Measurements from ENCODE around the gene POMGNT1.

Gene POMGNT1

DNA sequence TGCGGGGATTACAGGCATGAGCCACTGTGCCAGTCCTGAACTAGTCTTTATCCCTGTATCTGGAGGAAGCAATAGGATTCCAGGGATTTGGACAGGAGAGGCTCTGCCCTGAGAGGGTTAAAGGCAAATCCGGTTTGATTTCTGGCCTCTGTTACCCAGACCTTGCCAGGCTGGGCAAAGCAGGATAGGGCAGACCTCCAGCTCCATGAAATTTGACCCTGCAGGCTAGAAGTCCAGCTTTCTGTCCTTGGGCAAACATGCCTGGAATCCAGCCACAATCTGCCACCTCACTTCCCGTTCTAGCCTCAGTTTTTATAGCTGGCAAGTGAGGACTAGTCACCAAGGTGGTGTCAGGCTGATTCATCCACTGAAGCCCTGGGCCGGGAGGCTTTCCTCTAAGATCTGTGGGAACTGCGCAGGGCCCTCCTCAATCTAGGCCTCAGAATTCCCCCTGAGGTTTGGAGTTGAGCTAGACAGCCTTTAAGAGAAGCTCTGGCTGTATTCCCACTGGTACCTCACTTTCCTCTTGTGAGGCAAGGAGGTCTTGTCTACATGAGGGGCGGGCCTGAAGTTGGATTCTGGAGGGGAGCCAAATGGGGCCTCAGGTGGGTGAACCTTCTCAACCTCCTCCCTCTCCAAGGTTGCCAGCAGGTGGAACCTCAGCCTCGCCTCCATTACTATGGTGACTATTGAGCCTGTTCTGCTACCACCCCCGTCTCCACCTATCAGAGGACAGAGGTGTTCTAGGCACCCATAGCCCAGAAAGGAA, 15.0 kb downstream of the POMGNT1 start:
- peak; percentile 68 for DNase-seq (ENCODE audit: low read depth, low spot score)

DNA sequence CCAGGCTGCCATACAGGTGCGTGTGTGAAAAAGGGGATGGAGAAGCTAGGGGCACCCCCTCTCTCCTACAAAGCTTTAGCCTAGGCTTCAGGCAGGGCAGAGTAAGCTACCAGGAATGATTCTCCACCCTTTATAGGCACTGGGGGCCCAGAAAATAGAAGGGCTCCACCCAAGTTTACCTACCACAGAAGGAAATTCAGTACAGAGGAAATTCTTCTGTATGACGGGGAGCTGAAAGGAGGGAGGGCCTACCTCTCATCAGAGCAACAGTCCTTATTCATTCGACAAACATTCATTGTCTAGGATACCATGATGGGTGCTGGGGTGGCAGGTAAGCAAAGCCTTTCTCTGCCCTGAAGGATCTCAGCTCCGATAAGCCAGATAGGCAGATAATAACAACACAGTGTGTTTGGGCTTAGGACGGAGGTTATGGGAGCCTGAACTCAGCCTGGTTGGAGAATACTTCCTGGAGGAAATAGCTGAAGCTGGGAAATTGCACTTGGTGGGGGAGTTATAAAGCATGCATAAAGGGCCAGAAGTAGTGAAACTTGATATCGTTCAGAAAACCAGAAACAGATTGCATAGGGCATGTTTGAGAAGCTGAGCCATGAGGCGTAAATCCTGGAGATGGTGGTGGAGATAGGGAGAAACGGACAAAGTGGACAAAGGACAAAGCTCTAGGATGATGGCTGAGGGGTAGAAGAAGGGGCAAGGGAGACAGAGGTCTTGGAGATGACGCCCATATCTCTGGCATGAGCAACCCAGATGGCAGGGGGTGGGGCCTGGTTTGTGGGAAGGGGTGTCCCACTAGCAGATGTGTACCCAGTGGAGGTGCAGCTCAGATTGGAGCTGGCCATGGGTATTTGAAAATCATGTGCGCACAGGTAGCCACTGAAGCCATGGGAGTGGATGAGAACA, 16.6 kb downstream of the POMGNT1 start:
- no peak for DNase-seq (ENCODE audit: low read depth, low spot score)

DNA sequence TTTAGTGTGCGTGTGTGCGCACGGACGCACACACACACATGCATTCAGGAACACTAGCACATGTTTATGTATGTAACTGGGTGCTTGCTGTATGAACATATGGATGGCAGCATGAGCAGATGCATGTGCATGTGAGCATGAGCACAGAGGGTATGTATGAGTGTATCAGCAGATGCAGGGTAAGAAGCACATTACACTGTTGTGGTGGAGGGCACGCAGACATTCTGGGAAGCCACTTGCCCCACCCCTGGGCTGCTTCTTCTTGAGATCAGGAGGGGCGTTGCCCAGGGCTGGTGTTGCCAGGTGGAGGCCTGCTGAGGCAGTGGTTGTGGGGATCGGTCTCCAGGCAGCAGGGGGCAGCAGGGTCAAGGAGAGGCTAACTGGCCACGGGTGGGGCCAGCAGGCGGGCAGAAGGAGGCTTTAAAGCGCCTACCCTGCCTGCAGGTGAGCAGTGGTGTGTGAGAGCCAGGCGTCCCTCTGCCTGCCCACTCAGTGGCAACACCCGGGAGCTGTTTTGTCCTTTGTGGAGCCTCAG, 18.1 kb downstream of the POMGNT1 start:
- DNase-seq (ENCODE audit: low read depth, low spot score) = no peak

DNA sequence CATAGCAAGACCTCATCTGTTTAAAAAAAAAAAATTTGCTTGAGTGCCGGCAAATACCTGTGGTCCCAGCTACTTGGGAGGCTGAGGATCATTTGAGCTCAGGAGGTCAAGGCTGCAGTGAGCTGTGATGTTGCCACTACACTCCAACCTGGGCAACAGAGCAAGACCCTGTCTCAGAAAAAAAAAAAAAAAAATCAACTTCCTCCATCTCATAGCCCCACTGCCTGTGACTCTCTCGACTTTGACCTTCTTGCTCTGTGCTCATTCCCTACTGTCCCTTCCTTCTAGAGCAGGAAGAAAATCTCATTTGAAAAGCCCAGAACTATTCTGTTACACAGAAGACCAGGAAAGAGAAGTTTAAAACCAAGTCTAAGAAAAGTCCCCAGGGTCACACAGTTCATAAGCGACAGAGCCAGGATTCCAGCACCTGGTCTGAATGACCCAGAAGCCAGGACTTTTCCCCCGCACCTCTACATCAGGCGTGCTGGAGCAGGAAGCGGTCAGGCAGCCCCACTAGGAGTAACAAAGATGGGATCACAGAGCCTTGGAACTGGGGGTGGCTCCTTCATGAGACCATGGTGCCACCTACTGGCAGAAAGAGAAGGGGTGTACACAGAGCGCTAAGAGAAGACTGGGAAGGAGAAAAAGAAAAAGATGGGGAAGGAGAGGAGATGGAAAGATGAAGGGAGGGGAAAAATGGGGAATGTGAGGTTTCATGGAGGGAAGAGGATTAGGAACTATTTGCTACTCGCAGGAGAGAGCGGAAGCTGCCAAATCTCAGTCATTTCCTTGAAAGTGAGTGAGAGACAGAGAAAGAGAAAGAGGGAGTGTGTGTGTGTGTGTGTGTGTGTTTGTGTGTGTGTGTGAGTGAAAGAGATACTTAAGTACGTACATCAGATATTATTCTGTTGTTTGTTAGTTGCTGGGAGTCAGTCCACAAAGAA, 18.8 kb downstream of the POMGNT1 start:
- DNase-seq (ENCODE audit: low read depth, low spot score) = peak; percentile 77

DNA sequence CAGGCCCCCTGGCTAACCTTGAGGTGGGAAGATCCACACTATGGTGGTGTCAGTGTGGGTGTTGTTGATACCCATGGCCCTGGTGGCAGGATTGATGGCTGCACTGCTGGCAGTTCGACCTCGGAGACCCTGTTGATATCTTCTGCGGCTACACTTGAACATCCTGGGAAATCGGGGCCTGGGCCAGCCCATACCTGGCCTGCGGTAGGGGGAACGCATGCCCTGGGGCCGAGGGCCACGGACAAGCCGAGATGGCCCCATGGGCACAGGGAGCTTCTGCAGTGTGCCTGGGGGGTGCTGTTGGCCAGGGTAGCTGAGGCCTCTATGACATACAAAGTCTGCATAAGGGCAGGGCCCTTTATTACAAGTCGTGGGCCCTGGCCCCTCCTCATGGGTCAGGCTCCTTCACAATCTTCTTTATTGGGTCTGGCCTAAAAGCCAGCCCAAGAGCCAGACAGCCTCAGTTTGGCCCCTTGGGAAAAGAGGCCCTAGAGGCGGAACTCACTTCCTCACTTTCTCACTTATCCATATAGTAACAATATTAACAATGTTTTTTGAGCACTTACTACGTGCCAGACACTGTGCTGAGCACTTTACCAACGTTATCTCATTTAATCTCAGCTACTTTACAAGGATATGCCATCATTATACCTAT, 21.9 kb downstream of the POMGNT1 start, which contains the start of gene P3R3URF:
Gene P3R3URF (minus strand): TSS at position 278 of the 655 bp plus-strand sequence. CDS start 17 bp downstream, at position 261.
- DNase-seq (ENCODE audit: low read depth, low spot score) = no peak

DNA sequence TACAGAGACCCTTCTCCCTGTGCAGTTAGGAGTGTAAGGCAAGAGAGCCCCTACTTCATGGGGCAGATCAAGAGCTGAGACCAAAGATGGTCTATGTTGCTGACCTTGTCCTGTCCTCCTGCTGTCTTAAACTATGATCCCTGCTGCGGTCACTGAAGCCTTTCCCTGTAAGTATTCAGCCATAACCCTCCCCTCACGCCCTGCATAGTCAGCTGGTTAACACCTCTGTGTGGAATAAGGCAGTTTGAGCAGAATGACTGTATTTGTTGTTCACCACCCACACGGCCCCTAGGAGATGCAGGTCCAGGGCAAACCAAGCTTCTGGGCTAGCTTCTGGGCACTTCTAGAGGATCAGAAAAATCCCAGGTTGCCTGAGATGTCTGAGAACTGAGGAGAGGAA, 23.0 kb downstream of the POMGNT1 start:
- no peak for DNase-seq (ENCODE audit: low read depth, low spot score)

DNA sequence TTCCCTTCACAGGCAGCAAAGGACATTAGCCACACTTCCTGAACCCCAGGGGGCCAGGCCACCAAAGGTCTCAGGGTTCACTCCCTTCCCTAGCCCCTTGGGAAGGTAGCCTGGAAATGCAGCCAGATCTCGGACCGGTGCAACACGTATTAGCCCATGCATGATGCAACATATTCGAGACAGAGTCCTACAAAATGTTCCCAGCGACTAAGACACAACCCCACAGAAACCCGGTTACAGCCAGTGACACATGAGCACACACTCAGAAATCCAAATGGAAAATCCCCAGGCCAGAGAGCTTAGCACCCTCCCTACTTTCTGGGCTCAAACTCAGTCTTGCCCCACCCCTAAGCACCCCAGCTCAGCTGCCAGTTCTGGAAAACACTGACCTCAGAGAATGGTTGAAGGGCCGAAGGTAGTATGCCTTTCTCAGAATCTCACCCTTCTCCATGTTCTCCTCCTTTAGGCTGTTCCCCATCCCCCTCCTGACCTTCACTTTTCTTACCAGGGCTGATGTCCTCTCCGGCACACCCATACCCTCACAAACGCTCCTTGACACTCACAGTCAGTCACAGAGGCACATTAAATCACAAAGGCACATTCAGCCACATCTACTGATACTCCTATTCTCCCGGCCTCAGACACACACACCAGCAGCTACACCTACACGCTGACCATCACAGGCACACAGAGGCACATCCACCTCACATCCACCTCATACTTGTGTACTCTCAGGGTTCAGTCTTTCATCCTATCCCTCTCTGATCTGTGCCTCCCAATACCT, 23.6 kb downstream of the POMGNT1 start, which contains the start of gene TSPAN1:
Gene TSPAN1 (plus strand): TSS at position 640 of the 784 bp plus-strand sequence. CDS start 6,021 bp downstream, outside the sequence.
- no peak for DNase-seq (ENCODE audit: low read depth, low spot score)

DNA sequence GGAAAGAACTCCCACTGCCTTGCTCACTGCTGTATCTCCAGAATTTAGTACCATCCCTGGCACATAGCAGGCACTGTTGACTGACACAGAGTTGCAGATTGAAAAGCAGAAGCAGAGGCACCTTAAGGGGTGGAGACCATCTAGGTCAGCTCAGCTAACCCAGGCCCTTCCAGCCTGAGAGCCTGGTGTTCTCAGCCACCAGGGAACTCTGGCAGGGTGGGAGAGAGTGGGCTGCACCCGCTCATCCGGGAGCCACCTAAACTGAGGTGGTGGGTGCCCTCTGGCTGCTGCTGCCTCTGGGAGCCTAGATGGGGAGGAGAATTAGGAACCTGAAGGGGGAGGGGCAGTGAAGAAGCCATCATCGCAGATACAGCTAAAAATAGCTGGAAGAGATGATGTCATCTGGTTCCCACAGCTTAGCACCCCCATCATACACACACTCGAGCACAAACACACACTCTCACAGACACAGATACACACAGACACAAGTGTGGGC, 24.8 kb downstream of the POMGNT1 start:
- no peak for DNase-seq (ENCODE audit: low read depth, low spot score)

DNA sequence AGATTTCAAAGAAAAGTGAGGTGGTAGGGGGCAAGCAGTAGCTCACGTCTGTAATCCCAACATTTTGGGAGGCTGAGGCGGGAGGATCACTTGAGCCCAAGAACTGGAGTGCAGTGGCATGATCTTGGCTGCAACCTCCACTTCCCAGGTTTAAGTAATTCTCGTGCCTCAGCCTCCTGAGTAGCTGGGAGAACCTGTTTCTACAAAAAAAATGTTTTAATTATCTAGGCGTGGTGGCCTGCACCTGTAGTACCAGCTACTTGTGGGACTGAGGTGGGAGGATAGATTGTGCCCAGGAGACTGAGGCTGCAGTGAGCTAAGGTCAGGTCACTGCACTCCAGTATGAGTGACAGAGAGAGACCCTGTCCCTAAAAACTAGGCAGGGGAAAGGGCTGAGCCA, 25.9 kb downstream of the POMGNT1 start:
- no peak for DNase-seq (ENCODE audit: low read depth, low spot score)

DNA sequence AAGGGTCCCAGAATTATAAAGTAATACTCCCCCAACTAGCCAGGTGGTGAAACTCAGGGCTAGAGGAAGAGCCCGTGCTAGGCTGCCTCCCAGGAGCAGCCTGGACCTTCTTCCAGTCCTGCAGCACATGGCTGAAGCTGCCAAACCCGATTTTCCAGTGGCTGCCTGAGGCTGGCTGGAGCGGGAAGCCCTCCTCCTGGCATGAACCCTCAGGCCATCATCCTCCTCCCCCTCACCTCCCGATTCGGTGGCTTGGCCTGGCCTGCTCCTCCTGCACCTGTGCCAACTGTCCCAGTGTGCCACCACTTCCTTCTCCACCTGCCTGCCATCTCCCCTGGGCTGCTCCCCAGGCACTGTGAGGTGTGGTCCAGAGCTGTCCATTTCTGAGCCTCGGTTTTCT, 26.4 kb downstream of the POMGNT1 start:
- no peak for DNase-seq (ENCODE audit: low read depth, low spot score)

DNA sequence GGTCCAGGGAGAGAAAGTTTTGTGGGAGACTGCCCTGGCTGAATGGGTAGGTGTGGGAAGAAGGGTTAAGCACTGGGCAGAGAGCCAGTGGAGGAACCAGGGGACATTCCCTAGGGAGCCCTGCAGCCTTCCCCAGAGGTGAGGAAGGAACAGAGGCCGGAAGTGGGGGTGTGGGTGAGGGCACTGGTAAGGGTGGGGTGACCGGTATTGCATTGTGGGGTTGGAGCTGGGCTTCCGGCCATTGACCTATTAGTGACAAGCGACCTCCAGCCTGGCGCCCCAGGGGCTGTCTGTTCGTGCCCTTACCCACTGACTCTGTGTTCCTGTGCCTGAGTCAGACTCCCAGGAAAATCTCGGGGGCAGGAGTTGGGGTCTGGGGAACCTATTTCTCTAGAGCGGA, 26.9 kb downstream of the POMGNT1 start:
- no peak for DNase-seq (ENCODE audit: low read depth, low spot score)

DNA sequence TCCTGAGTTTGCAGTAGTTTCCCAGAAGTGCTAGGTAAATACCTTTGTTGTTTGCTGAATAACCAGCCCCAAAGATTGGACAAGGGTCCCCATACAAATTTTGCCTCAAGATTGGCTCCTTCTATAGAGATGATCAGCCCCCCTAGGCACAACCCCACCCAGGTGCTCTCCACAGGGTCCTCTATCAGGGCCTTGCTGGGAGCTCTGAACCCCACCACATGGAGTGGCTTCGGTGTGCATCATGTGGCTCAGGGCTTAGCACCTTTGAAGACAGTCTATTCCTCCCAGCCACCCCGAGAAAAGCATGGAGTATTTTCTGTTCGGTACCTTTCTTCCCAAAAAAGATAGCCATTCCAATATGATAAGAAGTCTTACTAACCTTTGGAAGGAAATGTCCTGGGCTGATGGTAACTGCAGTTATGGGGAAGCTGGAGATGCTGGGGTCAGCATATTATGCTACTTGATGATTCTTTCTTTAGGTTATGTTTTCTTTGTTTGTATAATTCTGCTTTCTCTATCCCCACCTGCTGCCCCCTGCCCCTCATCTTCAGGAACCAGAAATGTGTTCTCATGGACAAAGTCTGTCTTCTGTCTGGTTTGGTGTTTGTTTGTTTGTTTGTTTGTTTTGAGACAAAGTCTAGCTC, 28.3 kb downstream of the POMGNT1 start:
- DNase-seq (ENCODE audit: low read depth, low spot score) = no peak

DNA sequence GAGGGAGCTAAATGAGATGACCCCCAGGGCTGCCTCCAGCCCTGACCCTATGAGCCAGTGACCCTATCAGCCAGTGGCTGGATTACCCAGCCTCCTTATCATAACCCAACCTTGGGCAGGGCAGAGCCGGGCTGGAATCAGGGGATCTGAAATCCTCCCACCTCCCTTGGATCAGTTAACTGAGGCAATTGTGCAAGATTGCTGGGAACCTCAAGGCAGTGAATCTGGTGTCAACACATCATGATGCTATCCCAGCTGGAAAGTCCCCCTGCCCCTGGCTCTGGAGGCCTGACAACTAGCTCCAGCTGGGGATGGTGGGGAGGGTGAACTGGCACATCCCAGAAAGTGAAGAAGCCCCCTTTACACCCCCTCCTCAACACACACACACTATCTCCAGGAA, 29.8 kb downstream of the POMGNT1 start:
- DNase-seq (ENCODE audit: low read depth, low spot score) = no peak

DNA sequence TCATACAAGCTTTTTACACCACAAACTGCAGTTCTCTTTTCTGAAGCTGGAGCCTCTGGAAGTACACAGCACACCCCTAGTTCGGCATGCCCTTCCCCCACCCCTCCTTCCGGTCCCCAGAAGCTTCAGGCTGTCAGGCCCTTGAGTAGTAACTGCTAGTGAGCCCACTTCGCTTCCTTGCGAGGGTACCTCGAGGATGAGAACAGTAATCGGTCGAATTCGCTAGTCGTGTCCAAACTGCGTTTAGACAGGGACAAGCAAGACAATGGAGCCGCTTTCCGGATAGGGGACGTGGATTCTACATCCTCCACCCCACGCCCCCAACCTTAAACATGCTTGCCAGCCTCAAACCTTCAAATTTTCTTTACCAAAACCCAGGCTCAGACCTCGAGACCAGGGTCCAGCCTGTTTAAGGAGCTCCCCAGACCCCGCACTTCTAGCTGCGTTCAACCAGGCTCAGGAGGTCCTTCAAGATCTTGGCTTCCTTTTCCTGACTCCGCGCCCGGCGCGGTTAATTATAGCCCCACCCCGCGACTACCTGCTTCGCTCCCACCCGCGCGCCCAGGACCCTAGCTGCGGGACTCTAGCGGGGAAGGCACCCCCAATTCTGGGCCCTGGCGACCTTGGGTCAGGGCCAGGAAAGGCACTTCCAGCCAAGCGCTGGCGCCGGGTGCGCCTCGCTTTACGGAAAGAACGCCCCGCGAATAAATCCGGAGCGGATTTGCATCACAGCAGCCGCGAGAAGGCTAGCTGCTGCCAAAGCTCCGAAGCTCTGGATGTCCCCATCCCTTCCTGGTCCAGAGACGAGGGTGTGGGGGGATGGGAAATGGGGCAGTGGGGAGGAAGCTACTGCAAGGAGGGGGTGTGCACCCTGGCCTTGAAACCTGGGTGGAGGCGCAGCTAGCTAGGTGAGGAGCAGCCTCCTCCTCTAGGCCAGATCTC, 31.4 kb downstream of the POMGNT1 start:
- no peak for DNase-seq (ENCODE audit: low read depth, low spot score)

DNA sequence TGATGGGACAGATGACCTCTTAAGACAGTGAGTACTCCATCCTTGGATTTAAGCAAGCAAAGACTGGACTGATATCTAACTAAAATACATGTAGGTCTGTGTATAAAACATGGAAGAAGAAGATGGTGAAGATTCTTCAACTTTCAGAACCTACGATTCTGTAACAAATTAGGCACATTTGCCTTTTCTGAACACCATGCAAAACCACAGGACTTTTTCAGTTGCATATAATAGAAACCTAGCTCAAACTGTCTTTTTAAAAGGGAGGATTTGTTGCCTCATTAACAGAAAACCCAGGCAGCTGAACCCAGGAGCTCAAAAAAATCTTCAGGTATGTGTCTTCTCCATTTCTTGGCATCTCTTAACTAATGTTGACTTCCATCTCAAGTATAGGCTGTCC, 38.0 kb downstream of the POMGNT1 start:
- DNase-seq (ENCODE audit: low read depth, low spot score) = no peak

DNA sequence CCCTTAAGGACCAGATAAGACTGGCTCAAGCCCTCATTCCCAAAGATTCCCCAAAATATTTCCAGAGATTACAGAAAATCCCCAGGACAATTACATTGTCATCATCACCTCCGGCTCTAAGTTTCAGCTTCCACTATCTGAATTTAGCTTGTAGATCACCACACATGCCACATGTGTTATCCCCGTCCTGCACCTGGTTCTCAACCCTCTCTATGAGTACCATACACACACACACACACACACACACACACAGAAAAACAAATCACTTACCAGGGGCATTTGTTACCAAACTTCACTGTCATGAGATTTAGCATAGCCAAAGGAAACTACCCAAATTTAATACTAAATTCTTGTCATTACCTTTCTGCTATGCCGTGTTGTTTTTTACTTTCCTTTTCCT, 38.7 kb downstream of the POMGNT1 start:
- DNase-seq (ENCODE audit: low read depth, low spot score) = no peak

DNA sequence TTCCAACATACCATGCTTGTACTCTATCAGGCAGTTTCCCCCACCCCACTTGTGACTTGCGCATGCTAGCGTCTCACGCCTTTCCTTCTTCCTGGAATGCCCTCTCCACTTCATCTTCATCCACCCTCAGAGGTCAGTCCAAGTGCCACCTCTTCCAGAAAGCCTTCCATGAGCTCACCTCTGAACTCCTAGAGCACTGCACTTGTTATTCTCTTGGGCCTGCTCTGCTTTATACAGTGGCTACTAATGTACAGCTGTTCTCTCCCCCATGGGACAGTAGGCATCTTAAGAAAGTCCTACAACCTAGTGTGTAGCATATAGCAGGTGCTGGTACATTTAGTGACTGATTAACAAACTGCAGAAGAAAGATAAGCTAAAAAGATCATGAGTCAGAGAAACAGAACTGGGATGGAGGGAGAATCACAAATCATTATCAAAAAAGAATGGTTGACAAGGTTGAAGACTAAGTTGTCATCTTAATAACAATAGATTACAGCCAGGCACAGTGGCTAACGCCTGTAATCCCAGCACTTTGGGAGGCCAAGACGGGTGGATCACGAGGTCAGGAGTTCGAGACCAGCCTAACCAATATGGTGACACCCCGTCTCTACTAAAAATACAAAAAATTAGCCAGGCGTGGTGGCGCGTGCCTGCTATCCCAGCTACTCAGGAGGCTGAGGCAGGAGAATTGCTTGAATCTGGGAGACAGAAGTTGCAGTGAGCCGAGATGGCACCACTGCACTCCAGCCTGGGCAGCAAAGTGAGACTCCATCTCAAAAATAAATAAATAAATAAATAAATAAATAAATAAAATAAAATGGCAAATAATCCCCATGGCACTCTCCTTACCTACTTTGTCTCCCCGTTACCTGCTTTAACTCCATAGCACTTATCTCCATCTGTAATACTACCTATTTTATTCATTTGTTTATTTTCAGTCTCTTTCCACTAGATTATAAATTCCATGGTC, 39.6 kb downstream of the POMGNT1 start:
- DNase-seq (ENCODE audit: low read depth, low spot score) = no peak

Measured in smooth muscle cell of the brain vasculature (primary cell).